NCI-H2227 (cell line): Measurements from ENCODE around the gene ZBTB7C.
A peak's percentile ranks its signal among the peaks of the same experiment; 100 is the strongest.

Experiments used
- DNase-seq: peaks from one replicate; lab custom pipeline; 2025; ENCODE audit not compliant: unreplicated experiment; lab: John Stamatoyannopoulos, UW

The ZBTB7C gene

DNA sequence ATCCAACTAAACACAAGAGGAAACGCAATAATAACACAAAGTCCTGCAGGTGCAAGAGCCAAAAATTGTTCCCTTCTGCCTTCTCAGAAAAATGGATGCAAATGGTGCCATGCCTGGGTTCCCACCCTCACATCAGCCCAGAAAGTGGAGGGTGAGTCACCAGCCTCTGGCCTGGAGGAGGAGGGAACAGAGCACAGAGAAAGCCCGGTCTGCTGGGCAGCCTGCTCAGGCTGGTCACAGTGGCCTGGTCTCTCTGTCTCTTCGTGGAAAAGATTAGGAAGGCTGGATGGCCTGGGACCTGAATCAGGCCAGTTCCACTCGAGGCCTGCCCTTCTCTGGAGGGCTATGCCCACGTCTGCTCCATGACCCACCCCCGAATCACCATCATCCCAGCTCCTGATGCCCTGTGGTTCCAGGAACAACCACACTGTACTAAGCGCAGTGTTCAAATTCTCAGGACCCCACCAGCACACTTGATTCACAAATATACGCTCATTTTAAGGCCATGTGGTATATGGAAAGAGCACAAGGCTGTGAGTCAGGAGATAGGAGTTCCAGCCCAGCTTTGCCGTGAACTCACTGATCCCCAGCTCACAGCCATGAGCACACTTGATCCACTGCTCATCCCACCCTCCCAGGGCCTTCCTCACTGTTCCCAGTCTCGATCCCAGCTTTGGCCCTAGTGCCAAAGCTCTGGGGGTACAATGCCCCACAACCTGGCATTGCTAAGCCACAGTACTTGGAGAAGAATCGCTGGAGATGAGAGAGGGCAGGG, 82.1 kb downstream of the ZBTB7C start:
- no peak for DNase-seq

DNA sequence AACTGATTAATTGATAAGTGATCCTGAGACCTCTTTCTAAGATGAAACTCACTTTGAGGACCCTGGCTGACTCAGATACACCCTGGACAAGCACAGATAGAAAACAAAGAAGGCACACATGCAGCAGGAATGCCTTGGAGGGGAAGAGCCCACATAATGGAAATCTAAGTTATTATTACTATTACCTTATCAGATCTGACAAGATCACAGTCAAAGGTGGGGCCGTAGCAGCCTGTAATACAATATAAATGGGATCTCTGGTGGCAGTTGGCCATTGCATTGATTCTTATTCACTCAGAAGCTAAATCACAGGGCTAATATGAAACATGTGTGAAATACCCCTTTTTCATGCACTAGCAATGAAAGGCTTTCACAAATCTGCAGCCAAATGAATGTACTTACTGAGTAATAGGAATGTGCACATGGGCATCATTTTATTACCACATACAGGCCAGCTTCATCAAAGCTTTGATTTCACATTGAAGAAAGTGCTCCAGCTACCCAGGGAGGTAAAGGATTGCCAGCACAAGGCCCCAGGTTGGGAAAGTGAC, 84.0 kb downstream of the ZBTB7C start:
- DNase-seq = no peak

DNA sequence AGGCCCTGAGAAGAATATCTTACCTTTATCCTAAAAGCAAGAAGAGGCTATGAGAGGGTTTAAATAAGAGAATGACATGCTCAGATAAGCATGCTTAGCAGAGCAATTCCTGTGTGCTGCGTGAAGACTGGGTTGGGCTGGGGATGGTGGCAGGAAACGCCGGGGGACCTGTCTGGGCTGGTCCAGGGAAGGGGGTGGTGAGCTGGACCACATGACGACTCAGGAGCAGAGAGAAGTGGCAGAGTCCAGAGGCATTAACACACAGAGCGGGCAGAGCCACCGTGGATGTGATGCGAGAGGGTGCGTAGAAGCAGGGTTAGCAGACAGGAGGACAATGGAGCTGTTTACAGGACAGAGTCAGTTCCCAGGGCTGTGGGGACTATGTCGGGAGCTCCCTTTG, 84.5 kb downstream of the ZBTB7C start:
- no peak for DNase-seq

DNA sequence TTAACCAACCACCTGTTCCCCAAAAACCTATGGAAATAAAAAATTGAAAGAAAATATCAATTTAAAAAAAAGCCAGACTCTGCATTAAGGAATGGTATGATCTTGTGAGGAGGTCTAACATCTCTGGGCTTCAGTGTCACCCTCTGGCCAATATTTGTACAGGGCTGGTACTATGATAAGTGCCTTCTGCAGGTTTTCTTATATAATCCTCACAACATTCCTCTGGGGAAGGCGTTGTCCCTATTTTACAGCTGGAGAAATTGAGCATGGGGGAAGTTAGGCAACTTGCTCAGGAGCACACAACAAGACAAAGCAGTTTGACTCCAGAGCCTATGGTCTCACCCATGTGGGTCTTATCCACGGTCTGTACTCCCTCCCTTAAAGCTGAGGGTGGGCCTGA, 86.0 kb downstream of the ZBTB7C start:
- no peak for DNase-seq

DNA sequence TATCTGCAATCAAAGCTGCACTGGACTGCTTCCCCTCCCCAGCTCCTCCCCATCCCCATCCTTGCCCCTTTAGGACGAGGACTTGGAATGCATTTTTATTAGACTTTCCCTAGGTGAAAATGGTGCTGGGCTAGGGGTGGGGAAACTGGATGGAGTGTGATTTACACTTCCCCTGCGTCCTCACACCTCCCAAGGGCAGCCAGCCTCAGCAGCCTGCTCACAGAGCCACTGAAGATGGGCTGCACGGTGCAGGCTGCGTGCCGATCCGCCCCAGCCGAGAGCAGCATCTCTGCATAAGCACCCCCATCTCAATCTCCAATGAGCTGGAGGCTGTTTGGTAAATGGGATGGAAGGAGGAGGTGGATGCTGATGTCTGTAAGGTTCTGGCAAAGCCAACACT, 87.6 kb downstream of the ZBTB7C start:
- no peak for DNase-seq

DNA sequence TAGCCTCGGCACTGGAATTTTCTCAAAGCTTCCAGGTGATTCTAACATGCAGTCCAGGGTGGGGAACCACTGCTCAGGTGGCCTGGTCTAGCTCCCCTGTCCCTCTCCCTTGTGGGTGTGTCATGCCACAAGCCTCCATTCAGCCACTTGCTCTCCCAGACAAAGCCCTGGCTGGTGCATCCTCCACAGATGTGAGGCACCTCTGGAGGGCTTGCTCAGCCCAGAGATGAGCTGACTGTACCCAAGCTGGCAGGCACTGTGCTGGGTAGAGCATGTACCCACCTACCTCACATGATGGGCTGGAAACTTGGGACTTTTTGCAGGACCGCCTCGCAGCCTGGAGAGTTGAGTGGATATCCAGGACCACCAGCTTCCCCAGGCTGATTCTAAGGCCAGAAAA, 88.1 kb downstream of the ZBTB7C start:
- DNase-seq = no peak

DNA sequence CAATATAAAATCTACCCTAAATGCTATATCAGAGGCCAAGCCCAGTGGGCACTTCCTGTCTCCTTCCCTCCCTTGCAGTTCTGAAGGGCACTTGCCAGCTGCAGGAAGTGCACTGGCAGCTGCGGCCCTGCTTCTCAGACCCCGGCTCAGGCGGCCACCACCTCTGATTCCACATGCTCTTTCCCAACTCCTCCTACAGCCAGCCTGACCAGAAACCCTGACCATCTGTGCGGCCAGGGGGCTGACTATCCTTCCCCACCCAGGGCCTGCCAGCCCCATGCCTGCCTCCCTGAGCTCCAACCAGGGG, 88.6 kb downstream of the ZBTB7C start:
- DNase-seq = no peak

DNA sequence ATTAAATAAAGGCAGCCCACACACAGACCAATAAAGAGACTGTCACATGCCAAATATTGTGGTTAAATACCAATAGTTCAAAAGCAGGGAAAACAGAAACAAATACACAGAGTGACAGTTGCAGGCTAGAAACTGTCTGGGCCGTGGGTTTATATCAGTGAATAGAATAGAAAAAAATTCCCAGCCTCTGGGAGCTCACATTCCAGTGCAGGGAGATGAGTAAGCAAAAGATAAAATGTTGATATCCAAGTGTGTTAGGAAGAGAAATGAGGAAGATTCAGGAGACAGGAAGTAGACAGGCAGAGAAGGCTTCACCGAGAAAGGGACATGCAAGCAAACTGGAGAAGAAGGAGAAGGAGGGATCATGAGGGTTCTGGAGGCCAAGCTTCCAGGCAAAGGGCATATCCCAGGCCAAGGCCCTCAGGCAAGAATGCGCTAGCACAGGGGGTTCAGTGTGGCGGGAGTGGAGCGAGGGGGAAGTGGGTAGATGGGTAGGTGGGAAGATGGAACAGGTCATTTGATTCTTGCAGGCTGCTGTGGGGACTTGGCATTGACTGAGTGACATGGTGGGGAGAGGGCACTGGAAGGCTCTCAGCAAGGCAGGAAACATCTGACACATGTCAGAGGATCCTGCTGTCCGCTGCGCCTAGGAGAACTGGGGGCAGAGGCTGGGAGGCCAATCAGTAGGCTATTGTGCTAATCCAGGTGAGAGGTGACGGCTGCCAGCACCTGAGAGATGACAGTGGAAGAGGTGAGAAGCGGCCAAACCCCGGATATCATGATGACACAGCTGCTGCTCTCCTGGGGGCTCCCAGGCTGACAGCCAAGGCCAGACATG, 89.2 kb downstream of the ZBTB7C start:
- DNase-seq = no peak

DNA sequence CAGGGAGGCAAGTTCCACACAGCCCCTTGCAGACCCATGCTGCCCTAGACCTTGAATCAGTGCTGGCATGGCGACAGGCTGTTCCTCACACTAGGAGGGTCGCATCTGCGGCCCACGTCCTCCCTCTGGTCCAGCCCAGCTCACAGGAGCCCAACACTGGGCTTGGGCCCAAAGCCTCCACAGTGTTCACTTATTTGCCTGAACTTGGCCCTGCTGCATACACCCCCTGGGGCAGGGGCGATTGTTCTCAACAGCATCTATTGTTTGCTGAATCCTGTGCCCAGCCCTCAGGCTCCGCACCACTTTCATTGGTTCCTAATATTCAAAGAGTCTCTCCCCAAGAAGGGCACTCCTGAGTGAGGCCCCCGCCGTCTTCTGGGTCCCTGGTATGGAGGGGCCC, 90.7 kb downstream of the ZBTB7C start:
- DNase-seq = no peak

DNA sequence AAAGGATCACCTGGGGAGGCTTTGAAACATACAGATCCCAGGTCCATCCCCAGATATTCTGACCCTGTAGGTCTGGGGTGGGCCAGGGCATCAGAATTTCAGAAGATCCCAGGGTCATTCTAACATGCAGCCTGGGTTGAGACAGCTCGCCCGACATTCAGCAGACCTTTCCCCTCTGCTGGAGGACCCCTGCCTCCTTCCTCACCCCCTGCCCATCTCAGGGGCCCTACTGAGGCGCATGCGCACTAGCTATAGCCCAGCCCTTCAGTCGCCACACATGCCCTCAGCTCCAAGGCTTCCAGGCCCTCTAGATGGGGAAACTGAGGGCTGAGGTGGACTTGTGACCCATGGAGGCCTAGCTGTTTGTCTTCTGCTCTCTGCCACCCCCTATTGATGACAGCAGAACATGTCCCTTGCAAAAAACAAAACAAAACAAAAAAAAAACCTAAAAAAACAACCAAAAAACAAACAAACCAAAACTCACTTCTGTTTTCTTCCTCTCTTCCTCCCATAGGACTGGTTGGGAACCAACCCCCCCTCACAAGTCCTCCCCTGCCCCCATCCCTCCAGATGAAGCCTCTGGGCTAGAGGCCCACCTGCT, 91.3 kb downstream of the ZBTB7C start:
- DNase-seq = no peak

DNA sequence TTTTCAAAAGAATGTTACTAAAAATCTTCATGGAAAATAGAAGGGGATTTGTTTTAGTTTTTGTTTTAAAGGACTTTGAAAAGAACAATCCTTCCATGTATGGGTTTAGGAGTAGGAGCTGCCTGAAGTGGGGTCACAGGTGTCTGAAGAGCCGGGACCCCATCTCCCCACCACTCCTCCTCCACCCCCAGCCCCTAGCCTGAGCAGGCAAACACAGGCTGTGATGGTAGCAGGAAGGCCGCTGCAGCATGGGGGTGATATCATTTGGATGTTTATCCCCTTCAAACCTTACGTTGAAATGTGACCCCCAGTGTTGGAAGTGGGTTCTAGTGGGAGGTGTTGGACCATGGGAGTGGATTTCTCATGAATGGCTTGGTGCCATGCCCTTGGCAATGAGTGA, 93.0 kb downstream of the ZBTB7C start:
- DNase-seq = no peak

DNA sequence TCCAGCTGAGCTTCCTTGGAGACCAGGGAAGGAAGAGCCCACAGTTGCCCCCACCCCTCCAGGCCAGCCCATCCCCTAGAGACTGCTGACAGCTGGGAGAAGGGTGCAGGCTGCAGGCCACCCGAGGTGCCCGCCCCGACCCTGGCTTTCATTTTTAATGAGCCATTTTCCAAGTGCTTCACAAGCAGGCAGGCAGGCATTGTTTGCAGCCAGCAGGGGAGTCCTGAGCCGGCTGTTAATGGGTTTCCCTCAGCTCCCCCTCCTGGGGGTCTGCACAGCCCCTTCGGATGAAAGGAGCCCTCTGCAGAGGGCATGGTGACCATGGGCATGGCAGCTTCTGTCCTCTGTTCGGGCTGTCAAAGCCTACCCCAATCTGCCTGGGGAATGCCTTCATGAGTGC, 94.5 kb downstream of the ZBTB7C start:
- DNase-seq = peak; percentile 58

DNA sequence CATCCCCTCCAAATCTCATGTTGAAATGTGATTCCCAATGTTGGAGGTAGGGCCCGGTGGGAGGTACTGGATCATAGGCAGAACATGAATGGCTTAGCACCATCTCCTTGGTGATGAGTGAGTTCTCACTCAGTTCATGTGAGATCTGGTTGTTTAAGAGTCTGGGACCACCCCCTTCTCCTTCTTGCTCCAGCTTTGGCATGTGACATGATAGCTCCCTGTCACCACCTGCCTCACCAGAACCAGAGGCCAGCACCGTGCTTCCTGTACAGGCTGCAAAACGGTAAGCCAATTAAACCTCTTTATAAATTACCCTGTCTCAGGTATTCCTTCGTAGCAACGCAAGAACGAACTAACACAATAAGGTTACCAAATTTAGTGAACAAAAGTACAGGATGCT, 95.4 kb downstream of the ZBTB7C start:
- no peak for DNase-seq

DNA sequence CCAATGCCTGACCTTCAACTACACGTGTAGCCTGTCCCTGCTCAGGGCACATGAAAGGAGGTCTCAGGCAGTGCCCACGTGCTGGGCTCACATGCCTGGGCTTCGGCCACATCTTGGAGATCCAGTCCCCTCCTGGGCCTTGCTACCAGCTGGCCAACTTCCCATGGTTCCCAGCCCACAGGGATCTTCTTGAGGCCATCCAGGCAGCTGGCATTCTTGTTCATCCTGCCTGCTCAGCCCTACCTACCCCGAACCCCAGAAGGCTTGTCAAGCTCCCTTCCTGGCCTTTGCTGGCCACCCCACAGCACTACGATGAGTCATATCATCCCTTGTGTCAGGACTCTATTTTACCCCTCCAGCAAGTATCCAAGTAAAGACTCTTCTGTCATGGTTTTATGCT, 97.1 kb downstream of the ZBTB7C start:
- DNase-seq = no peak

DNA sequence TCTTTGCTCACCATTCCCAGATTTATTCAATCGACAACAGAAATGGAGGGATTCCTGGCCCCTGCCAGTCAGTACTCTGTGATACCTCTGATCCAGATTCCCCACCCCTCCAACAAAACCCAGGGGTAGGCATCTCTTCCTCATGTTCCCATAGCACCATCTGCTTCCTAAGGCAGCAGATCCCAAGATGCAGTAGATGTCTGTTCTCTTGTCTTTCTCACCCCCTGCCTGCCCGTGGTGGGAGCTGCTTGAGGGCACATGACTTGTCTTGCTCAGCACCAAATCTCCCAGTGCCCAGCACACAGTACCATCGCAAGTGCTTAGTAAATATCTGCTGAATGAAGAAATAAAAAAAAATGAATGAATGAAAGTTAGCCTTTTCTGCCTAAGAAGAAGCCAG, 98.2 kb downstream of the ZBTB7C start:
- DNase-seq = no peak

DNA sequence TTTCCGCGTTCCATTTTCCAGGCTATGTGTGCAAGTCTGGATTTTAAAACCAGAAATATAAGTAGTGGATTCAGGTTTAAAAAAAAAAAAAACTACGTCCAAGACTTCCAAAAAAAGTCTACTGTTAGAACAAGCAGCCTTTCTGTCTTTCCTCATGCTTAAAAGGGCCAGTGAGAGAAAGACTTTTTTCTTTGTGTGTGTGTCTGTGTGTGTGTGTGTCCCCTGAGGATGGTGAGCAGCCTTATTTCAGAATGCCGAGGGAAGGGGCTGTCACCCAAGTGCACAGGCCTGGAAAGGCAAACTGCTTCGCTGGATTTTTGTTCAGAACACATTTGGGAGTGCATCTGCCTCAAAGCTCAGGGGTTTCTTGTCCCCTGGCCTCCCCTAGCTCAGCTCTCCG, 98.8 kb downstream of the ZBTB7C start:
- no peak for DNase-seq

DNA sequence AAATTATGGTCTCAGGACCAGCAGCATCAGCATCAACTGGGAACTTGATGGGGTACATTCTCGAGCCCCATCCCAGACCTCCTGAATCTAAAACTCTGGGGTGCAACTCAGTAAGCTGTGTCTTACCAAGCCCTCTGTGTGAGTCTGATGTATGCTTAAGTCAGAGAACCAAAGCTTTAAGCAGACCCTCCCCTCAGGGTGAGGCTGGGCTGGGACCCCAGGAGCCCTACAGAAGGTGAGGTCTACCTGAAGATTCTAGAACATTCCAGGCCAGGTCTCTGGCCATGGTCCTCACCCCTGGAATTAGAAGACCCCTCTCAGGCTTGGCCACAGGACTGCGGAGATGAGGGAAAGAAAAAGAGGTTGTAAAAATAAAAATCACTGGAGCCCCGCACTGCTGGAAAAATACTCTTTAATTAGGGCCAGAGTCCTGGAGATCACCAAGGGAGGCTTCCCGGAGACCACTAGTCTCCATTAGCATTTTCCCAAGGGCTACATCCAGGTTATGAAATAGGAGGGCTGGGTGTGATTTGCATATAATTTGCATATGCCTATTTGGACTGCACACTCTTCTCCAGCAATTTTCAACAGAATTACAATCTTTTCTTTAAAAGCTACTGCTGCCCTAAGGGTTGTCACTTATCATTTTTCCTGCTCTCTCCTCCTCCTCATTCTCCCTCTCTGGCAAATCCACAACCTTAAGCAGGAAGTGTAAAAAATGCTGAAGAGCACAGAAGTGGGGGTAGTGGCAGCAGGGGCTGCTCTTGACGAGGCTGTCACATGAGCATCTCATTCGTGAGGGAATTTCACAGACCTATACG, 100.2 kb downstream of the ZBTB7C start:
- no peak for DNase-seq

DNA sequence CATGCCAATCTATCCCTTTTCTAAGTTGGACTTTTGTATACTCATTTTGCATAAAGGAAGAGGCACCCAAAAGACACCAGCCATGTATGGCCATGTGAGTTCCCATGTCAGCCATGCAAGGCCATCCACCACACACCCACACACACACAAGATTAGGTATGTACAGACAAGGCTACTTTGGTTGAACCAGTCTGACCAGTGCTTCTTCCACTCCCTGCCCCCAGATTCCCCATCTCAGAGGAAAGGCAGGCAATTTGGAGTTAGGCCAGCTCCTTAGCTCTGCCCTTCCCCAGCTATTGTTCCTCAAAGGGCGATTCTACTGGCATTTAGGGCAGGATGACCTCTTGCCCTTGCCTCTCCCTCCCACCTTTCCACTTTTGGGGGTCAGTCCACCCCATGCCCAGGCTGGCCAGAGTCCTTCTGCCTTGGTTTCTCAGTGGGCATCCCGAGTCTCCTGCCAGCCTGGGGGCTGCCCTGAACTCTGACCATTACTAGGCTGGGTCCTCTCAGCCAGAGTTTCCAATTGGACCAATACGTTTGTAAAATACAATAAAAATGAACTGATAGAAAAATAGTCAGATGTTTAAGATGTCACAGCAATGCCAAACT, 101.1 kb downstream of the ZBTB7C start:
- no peak for DNase-seq

DNA sequence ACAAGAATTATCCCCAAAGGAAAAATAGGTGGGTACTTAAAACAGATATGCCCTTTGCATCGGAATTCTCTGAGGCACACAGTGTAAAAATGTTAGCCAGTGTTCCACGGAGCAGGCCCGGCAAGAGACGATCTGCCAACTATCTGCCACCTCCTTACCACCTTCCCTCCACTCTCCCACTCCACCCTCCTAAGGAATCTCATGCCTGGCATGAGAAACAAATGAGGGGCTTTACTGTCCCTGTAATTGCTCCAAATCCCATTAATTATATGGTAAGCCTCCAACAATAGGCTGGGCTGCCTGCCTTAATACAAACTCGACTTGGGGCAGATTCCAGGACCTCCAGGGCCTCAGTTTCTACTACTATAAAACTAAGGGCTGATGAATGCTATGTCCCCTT, 102.3 kb downstream of the ZBTB7C start:
- DNase-seq = no peak

DNA sequence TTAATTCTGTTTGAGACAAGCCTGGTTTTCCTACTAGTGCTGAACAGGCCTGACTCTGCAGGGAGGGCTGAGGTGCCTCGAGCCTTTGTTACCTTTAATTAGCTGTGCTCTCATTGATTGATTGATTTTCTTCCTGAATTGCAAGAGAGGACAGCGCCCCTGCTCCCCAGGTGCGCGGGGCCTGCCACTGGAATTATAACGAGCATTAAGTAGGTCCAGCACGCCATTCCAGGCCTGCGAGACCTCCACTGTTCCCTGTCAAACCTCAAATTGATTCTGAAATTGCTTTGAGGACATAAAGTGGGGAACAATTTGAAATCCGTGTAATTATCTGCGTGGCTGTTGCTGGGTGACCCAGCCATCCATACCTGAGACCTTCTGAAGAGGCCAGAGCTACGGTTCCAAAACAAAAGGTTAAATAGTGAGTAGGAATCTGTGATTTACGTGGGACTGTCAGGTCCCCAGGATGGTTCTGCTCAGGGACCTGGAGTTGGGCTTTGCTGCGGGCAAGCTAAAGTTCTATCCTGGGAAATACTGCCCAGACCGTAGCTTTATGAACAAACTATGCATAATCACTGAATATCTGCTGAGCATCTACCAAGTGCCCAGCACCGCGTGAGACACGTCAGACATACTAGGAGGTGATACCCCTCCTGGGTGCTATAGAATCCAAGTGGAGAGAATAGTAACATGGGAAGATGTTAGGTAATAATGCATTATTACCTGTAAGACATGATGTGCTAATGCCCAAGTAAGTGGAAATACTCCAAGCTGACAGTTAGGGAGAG, 104.1 kb downstream of the ZBTB7C start:
- peak; percentile 24 for DNase-seq
